Right ventricle myocardium superior (tissue), 1 donor: ENCODE data around the gene CD200. TPM values are rescaled to one million over a fixed set of nuclear protein-coding genes. Genes with fewer than 3 reads are reported as not detected.
"Not testable (repeated sequence)": the region's sequence is repeated elsewhere in the genome, so short reads cannot be mapped to it uniquely, and the experiment has no call there.

Experiments used
- ATAC-seq: fragments of 200-7000 bp; cut with Tn5 transposase; one replicate; pipeline ENCODE4 v1.9.1; 2020; ENCODE audit warnings: mild to moderate bottlenecking; ENCODE audit not compliant: poor library complexity
- DNase-seq: peaks from one replicate; pipeline ENCODE4 v3.0.0-alpha.2; 2020
- intact Hi-C: fragments of 100-400 bp; cut with DNase I; formaldehyde crosslinking; loops from one replicate; pipeline ENCODE4 v1.11.2; 2022
- total RNA-seq: library from RNA; stranded (reverse); fragmentation: NEBNext Ultra II Directional; extraction: Animal tissue kit (Norgen Biotek cat#: 25700); gene quantifications from one replicate; pipeline ENCODE4 v1.2.1, GENCODE V29; 2021
- donor health status: DM: no; HTN: yes; CAD: no; lungs with severe emphysema.

CD200 gene
- total RNA-seq, 1 donor from 2014 or later = 0.91 TPM

GRCh38 chr3:112399554-112399953, 66.6 kb downstream of the CD200 start:
- not testable (repeated sequence) for ATAC-seq

GRCh38 chr3:112400317-112400716, 67.4 kb downstream of the CD200 start:
- DNase-seq, ATAC-seq, intact Hi-C loops: not testable (repeated sequence)

More at GRCh38 chr3:112399554-112399953, 66.6 kb downstream of the CD200 start:
- intact Hi-C loops, DNase-seq: not testable (repeated sequence)

GRCh38 chr3:112401617-112402016, 68.7 kb downstream of the CD200 start:
- intact Hi-C loops = no loop called here
- no peak for ATAC-seq
- DNase-seq = no peak

- no peak for DNase-seq
- ATAC-seq = no peak
- intact Hi-C loops = no loop called here
Measured at GRCh38 chr3:112403103-112403502, 70.1 kb downstream of the CD200 start.

GRCh38 chr3:112404924-112405549, 72.1 kb downstream of the CD200 start:
- ATAC-seq, DNase-seq, intact Hi-C loops: not testable (repeated sequence)

DNA sequence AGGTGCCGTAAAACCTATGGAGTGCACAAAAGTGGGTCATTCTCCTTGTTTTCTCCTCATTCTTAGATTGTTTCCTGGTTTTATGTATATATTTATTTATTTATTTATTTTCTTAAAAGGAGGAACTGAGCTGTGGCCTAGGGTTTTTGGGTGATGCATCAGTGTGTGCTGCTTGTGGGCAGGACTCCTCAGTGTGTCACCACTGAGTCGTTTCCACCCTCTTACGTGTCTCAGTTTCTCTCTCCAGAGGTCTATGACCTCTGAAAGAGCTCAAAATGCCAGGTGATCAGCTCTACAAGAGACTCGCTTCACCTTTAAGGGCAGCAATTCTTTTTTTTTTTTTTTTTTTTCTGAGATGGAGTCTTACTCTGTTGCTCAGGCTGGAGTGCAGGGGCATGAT, 72.9 kb downstream of the CD200 start:
- ATAC-seq (no peak), DNase-seq (no peak)
- intact Hi-C loops = no loop called here

DNA sequence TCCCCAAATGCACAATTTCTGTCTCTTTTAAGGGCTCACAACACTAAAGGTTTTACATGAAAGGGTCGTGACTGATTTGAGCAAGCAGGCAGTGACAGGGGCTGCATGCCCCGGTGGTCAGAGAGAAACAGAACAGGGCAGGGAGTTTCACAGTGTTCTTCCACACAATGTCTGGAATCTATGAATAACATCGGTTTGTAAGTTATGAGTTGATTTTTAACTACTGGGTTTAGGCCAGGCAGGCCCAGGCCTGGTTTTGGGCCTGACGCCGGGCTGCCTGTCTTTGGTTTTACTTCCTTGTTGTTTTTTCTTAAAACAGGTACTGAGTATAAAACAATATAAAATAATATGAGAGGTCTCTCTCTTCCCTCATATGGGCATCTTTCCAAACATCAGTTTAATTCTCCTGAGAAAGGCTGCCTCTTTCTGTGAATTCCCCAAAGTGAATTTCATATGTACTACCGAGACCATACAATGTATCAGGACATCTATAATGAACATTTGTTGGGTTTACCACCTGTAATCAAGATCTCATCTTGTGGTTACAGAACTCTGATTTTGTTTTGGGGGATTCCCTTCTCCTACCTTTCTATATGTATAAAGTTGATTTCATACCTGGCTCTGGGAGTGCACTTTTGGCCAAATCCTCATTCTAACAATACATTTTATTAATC, 74.4 kb downstream of the CD200 start:
- no peak for DNase-seq
- ATAC-seq = no peak

DNA sequence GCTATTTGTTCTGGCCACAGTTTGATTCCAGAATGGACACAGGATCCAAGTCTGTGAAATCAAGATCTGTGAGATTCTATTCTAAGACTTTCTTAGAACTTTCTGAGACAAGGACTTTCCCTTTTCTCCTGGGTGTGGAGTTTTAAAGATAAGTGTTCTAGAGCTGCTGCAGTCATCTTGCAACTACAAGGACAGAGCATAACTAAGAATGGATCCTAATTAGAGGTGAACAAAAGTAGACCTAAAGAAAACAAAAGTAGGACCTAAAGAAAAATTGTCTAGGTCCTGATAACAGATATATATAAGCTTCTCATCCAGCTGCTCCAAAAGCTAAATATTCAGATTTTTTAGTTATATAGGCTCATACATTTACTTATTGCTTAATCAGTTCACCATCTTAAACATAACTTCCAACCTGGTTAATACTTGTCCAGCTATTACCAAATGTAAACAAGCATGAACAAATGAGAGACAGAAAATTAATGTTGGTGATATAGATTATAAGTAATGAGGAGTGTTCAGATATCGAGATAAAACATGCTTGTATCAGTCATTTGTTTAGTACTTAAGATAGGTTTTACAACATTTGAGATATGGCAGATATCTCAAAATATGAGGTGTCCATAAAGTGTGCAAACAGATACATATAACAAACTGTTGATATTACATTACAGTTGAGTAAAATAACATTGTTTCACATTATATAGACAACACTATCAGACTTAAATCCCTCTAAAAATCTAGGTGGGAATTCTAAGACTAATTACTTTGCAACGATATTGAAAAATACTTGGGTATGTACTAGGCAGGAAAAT, 75.1 kb downstream of the CD200 start:
- intact Hi-C loops = no loop called here
- no peak for ATAC-seq

More for the DNA sequence above, 74.4 kb downstream of the CD200 start:
- intact Hi-C loops = no loop called here

DNA sequence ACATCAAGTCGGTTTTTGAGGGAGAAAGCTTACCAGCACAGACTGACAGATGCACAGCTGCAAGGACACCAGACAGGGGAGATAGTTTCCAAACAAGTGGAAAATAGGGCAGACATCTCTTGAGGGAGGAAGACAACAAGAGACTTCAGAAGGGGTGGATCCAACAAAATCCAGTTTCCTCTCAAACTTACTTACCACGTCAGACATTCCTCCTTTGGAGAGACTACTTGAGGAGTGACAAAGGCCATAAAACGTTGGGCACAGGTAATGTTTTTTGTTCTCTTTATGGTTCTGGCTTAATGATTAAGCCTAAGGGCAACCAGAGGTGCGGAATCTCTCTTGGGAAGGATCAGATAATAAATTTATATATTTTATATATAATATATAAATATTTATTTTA, 76.1 kb downstream of the CD200 start:
- DNase-seq = no peak
- no peak for ATAC-seq
- intact Hi-C loops = no loop called here

More for the DNA sequence above, 75.1 kb downstream of the CD200 start:
- no peak for DNase-seq

GRCh38 chr3:112411425-112411824, 78.5 kb downstream of the CD200 start:
- ATAC-seq = no peak
- intact Hi-C loops = no loop called here

More at GRCh38 chr3:112411425-112411824, 78.5 kb downstream of the CD200 start:
- no peak for DNase-seq

Other genes starting within 250 kb of the CD200 start
- gene C3orf52, start 246.8 kb upstream of the CD200 start, total RNA-seq = 2.5 TPM
- gene GCSAM, start 199.9 kb upstream of the CD200 start, total RNA-seq = not detected
- gene SLC9C1, start 38.9 kb upstream of the CD200 start, total RNA-seq = 1.7 TPM
- not detected for gene BTLA, start 166.3 kb downstream of the CD200 start, total RNA-seq
- gene ATG3, start 228.8 kb downstream of the CD200 start, total RNA-seq = 37.6 TPM
- gene SLC35A5, start 228.9 kb downstream of the CD200 start, total RNA-seq = 13.7 TPM